Measurements from ENCODE around the gene PPDPF. TPM values are rescaled to one million over a fixed set of nuclear protein-coding genes. Genes with fewer than 3 reads are reported as not detected.

The PPDPF gene
- total and polyA plus RNA-seq, 2 donors (not counting 3 experiments of a cell fraction or from before 2014, with no cell fraction given), result 52.2 to 219 TPM

DNA sequence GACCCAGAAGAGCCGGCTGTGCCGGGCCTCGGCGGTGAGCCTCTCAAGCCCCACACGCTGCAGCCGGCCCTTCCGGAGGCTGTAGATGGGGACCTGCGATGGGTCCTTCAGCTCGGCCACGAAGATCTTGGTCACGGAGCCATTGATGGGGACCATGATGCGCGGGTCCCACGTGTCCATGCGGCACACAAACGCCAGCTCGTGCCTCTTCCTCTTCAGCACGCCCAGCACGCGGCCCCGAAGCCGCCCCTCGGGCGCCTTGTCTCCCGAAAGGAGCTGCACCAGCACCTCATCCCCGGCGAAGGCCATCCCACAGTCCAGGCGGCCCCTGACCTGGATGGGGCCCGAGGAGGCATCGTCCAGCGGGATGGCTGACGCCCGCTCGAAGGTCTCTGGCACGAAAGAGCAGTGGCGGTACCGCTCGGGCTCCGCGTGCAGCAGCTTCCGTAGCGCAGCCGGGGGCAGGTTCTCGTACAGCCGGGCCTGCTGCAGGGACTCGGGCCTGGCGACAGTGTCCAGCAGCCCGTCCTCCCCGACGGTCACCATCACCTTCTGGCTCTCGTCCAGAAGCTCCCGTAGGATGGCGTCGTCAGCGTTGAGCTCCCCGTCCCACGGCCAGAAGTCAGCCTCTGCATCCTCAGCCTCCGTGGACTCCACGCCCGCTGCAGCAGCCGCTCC lies 44.6 kb downstream of the PPDPF start:
- H3K9me1 ChIP-seq (replicated peaks; ENCODE audit: control insufficient read depth, extremely low read depth, insufficient read depth, low read length), result no peaks in the 10 kb centered on the region
- DNase-seq (ENCODE audit: low read depth, low spot score) (no peak), FAIRE-seq (no peak)
- no peaks in the 10 kb centered on the region for H4K20me1 ChIP-seq (replicated peaks; ENCODE audit: control insufficient read depth, extremely low read depth, insufficient read depth, low read length)
- no peak for TF ChIP-seq FOS (IDR thresholded peaks at IDR 0.05; ENCODE audit: borderline replicate concordance, insufficient read depth, low read length)
- no peak for TF ChIP-seq GATA2 (IDR thresholded peaks at IDR 0.05; ENCODE audit: insufficient read depth, insufficient read length, low read depth, low read length)
- TF ChIP-seq, protein P1, sequence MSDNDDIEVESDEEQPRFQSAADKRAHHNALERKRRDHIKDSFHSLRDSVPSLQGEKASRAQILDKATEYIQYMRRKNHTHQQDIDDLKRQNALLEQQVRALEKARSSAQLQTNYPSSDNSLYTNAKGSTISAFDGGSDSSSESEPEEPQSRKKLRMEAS (IDR thresholded peaks at IDR 0.05; ENCODE audit: insufficient read depth, insufficient read length), result no peak
- no peak for TF ChIP-seq MYC (IDR thresholded peaks at IDR 0.05; ENCODE audit: low read depth, low read length)
- TF ChIP-seq EZH2 (IDR thresholded peaks at IDR 0.05; ENCODE audit: borderline replicate concordance, low read depth, low read length, severe bottlenecking), result no peak
- TF ChIP-seq, protein P2, sequence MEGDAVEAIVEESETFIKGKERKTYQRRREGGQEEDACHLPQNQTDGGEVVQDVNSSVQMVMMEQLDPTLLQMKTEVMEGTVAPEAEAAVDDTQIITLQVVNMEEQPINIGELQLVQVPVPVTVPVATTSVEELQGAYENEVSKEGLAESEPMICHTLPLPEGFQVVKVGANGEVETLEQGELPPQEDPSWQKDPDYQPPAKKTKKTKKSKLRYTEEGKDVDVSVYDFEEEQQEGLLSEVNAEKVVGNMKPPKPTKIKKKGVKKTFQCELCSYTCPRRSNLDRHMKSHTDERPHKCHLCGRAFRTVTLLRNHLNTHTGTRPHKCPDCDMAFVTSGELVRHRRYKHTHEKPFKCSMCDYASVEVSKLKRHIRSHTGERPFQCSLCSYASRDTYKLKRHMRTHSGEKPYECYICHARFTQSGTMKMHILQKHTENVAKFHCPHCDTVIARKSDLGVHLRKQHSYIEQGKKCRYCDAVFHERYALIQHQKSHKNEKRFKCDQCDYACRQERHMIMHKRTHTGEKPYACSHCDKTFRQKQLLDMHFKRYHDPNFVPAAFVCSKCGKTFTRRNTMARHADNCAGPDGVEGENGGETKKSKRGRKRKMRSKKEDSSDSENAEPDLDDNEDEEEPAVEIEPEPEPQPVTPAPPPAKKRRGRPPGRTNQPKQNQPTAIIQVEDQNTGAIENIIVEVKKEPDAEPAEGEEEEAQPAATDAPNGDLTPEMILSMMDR (IDR thresholded peaks at IDR 0.05; ENCODE audit: extremely low read depth in 1 of 2, insufficient read depth in 1 of 2, low read depth in 1 of 2, low read length in 2 of 2), result no peak
- TF ChIP-seq JUN (IDR thresholded peaks at IDR 0.05; ENCODE audit: borderline replicate concordance, insufficient read depth, insufficient read length, low read depth), result no peak
- TF ChIP-seq POLR2A (IDR thresholded peaks at IDR 0.05; ENCODE audit: low read depth, low read length), result no peak
- no peak for TF ChIP-seq POLR2AphosphoS5 (IDR thresholded peaks at IDR 0.05; ENCODE audit: insufficient read depth, low read depth, low read length)
- CTCF ChIA-PET, result no interaction called here
- no peak overlapping the region for H2AFZ ChIP-seq (ENCODE audit: low read depth, low read length)
- H3K4me3 ChIP-seq (replicated peaks in 1 of 3; ENCODE audit: insufficient read depth in 1 of 3, low read depth in 1 of 3, low read length in 3 of 3), result no peak overlapping the region
- no peaks in the 10 kb centered on the region for H3K27me3 ChIP-seq (ENCODE audit: control insufficient read depth in 2 of 2, insufficient read depth in 2 of 2, low read length in 2 of 2)
- no peaks in the 10 kb centered on the region for H3K9me3 ChIP-seq (replicated peaks; ENCODE audit: control insufficient read depth, insufficient read depth, low read length)
- BruUV-seq (replicated peaks), result no TSS peak
- H3K79me2 ChIP-seq (ENCODE audit: control insufficient read depth, insufficient read depth, low read length), result no peaks in the 10 kb centered on the region
- no peaks in the 10 kb centered on the region for H3K4me1 ChIP-seq (ENCODE audit: control insufficient read depth, extremely low read depth, insufficient read depth, low read length)
- no peak overlapping the region for H3K4me2 ChIP-seq (ENCODE audit: insufficient read depth, low read length)
- POLR2A ChIA-PET, result interaction anchor here (0.6 kb wide), 1 partner anchor 346 kb away, joined by 3 read pairs; no protein-coding TSS in a partner anchor
- H3K36me3 ChIP-seq (ENCODE audit: control insufficient read depth in 2 of 2, extremely low read depth in 1 of 2, insufficient read depth in 2 of 2, low read length in 2 of 2), result peaks cover 0 to 13% of the 10 kb centered on the region in 2 experiments
- intact Hi-C loops (cut with micrococcal nuclease), result no loop called here
- H3K27ac ChIP-seq (ENCODE audit: insufficient read depth, low read depth, low read length), result no peak overlapping the region
- no peak overlapping the region for H3K9ac ChIP-seq (replicated peaks; ENCODE audit: extremely low read depth, insufficient read depth, low read length)
- dilution Hi-C loops (cut with MboI; ENCODE audit: extremely low pct_ligation_motif_present, low sequenced_read_pairs), result no loop called here
